GM19468 (cell line): ENCODE results near the gene ANK3.
"Not testable (repeated sequence)": the region's sequence is repeated elsewhere in the genome, so short reads cannot be mapped to it uniquely, and the experiment has no call there.

Source experiments
- ATAC-seq: cut with Tn5 transposase; IDR thresholded peaks from one replicate; pipeline ENCODE4 v1.9.1; 2021; ENCODE audit warnings: mild to moderate bottlenecking, moderate library complexity, moderate number of reproducible peaks; ENCODE audit not compliant: unreplicated experiment; ENCODE audit errors: extremely low read depth

Gene ANK3

DNA sequence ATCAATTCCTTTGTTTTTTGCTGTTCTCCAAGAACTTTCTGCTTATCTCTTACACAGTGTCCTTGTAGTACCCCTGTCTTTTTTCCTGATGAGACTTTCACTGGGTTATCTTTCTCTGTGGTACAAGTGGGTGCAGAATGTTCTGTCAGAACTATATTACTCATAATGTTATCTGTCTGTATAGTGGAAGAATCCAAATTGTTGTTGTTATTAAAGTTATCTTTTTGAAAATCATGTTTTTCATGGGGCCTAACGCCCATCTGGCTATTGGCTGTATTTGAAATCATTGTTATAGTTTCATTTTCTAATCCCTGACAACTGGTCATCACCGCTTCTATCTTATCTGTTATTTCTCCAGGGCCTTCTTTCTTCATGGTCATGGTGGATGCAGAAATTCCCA is 320.4 kb downstream of the ANK3 start:
- no peak for ATAC-seq

DNA sequence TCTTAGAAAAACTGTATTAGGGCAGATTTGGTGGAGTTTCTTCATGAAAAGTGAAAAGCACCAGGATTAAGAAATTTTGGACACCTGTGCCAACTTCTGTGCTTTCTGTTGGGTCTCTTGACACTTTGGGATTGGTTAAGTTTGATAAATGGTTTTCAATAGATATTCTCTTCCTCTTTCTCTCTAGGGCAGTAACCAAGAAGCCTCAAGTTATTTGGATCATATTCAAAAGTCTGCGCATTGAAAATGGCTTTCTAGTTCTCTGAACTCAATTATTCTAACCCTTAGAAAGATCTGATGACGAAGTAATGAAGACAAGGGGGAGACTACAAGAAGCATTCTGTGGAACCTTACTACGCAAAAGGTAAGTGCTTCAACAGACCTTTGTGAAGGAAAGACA is 339.3 kb downstream of the ANK3 start:
- ATAC-seq, result no peak

DNA sequence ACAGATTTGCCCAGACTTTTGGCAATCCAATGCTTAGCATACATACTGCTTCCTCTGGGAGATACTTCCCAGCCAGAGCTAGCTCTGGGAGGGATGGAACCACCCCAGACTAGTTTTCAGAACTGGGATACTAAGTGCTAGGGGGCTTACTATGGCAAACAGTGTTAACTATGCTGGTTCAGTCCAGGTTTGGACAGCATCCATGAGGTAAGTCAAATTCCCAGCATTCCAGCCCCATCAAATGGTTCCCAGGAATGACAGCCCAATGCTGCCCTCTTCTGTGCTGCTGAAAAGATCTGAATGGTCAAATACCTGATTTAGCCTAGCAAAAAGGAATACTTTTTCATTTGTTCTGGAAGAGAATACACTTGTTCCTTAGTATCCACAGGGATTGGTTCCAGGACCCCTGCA is 341.6 kb downstream of the ANK3 start:
- ATAC-seq, result no peak

DNA sequence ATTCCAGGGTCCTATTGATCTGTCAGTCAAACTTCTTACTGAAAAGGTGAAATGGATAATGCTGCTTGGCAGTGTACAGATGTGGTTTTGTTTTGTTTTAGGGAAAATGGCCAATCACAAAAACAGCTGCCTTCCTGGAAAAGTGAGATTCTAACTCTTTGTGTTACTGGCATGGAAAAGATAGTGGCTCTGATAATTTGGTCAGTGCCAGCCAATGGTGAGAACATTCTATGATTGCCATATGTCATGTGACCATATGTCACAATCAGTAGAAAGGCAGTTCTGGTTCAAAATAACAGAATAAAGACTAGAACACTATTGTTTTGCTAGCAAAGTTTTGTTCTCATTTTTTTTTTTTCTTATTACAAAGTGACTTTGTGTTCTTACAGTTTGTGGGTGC is 344.1 kb downstream of the ANK3 start:
- no peak for ATAC-seq

DNA sequence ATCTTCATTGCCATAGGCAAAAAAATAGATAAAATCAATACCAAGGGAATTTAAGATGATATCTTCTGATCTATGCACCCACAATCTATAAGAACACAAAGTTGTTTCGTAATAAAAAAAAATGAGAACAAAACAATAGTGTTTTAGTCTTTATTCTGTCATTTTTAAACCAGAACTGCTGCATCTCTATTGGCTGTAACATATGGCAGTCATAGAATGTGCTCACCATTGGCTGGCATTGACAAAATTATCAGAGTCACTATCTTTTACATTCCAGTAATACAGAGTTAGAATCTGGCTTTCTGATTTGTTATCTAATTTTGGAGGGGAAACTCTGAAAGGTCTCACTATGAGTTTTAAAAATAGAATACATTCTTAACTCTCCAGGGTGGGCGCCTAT is 344.7 kb downstream of the ANK3 start:
- no peak for ATAC-seq

DNA sequence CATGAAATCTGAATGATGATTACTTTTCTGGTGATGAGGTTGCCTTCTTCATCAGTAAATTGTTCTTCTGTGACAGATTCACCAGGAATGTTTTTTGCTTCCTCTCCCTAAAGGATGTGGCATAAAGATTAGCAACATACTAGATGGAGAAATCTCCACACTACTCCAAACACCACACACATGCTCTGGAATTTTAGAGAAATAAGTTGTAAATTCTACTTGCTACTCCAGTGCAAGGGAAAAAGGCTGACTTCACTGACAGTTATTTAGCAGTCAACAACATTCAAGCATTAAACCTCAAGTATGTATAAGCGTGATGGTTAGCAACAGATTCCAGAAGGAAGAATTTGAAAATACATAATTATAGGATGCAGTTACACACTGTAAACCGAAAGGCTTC is 345.4 kb downstream of the ANK3 start:
- ATAC-seq, result no peak

DNA sequence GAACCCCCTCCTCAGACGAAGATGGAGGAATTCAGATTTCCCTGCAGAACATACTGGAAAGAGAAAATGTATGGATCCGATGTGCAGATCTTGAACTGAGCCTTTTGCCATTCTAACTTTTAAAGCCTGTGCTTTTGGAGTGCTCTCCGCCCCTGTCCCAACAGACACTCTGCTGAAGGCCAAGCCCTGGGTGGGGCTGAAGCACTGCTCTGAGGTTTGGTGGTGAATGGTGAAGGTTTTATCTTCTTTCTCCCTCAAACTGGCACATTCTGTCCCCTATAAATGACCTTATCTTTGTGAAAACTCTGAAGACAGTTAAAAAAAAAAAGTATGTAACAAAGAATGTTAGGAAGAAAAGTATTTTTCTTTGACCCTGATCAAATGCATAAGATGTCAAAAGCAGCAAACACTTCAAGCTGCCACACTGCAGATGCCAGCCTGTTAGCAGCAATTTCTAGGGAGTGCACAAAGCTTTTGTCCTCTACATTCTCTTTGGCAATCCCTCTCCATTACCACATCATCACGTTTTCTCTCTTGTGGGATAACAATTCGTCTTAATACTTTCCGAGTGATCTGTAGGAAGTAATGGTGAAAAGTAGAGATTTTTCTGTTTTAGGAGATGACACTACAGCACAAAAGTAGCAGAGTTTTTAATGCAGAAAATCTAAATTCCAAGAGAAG is 346.0 kb downstream of the ANK3 start:
- no peak for ATAC-seq

DNA sequence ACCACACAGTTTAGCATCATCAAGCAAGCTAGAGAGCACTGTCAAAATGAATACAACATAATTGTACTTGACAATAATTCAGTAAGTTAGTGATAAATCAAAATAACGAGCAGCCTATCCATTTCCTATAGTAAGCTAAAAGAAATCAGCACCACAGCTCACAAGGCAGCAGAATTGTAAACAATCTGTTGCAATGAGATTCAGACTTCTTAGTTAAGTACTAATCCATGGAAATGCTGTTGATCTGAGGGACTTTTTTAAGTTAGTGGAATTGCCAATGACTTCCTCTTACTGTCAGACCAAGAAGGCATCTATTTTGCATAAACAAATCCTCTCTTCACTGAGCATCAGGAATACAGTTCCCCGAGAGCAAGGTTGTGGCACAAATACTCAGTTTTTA is 346.8 kb downstream of the ANK3 start:
- no peak for ATAC-seq

DNA sequence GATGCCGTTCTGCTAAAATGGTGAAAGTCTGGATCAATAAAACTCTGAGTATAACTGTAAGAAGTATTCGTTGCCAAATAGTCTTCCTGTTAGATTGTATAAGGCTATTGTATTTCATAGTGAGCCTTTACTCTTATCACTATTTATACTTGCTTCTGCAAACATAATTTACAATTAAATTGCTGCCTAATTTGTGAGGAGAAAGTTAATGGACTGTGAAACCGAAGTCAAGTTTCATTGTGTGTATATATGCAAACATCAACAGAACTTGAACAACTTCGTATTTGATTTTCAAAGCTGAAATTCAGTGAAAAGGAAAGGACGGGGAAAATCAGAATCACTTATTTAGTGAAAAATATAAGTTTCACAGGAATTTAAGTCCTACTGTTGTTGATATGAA is 347.4 kb downstream of the ANK3 start:
- no peak for ATAC-seq

DNA sequence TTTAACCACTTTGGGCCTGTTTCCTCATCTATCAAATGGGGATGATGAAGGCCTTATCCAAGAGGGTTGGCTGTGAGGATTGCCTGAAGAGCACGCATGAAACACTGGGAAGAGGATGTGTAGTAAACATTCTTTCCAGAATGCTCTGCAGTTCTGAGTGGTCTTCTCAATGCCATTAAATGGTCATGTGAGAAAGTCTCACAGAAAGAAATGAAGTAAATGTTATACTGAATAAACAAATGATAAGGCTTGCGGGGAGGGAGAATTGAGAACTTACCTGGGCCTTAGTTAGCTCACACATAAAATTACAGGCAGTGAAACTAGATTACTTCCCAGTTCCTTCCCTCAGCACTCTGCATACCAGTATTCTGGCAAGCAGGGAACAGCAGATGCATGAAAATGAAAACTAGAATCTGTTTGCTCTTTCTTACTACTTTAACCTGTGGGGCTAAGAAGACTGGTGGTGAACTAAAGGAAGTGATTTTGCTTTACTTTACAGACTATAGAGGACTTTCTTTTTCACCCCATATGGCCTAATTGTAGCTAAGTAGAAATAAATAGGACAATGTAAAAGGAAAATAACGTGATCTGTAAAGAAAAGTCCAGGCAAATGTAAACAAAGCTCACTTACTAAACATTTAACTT is 348.1 kb downstream of the ANK3 start:
- no peak for ATAC-seq

DNA sequence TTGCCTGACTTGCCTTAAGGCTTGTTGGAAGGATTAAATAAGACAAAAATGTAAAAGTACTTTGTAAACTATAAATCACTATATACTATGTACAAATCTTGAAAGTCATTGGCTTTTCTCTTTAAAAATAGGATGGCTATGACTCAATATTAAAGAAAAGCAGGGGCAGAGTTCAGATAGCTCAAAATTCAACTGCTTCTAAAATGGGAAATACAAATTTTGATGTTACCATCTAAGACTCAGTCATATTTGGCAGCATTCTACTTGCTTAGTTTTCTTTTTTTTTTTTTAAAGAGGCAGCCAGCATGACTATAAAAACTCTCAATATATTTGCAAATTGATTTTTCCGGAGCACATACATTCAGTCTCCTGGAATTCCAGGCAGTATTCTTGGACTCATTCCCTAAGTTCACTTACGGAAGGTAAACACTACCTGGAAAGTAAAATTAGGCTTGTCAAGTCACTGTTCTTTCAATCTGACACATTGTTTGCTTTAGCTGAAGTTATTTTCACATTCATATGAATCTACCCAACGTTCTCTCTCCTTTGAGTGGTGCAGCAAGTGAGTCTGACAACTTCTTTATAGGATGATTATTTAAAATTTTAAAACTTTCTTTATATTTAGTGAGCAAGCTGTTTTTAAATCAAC is 349.5 kb downstream of the ANK3 start:
- no peak for ATAC-seq

DNA sequence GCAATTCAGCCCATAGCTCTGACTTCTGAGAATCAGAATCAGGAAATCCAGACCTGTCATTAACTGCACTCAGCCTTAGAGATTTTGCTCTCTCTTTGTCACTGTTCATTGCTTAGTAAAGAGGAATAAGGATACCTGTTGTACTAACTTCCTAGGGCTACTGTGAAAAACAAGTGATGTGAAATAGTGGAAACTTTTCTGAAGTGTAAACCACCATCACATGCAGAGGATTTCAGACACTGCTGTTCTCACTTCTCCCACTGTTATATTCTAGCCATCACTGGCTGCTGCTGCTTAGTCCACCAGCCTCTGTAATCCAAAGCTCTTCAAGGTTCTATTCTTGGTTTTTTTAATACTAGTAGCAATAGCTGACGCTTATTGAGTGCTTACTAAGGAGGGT is 353.7 kb downstream of the ANK3 start:
- peak; percentile 23 for ATAC-seq

DNA sequence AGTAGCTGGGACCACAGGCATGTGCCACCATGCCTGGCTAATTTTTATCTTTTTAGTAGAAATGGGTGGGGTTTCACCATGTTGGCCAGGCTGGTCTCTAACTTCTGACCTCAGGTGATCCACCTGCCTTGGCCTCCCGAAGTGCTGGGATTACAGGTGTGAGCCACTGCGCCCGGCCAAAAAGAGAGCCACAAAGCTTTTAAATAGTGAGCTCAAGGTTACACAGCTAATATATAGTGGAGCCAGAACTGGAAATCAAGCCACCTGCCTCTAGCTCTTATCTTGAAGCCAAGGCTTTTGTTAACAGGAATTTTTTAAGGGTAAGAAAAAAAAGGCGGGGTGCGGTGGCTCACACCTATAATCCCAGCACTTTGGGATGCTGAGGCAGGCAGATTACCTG is 354.3 kb downstream of the ANK3 start:
- ATAC-seq, result not testable (repeated sequence)

DNA sequence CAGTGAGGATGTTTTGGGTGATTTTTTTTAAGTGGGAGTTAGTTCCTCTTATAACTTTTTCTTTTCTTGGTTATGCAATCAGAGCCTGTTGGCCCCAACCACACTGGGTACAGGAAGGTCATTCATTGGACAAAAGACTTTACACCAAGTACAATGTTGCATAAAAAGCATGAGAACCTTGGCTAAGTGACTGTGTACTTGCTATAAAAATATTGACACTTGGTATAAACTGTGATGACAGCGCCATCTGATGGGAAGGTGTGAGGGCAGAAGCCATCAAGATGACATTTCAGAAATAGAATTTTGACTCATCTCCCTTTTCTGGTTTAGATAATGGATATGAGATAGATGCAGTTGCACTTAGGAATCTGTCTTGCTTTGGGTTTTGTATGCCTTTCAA is 357.0 kb downstream of the ANK3 start:
- ATAC-seq, result peak; percentile 38

DNA sequence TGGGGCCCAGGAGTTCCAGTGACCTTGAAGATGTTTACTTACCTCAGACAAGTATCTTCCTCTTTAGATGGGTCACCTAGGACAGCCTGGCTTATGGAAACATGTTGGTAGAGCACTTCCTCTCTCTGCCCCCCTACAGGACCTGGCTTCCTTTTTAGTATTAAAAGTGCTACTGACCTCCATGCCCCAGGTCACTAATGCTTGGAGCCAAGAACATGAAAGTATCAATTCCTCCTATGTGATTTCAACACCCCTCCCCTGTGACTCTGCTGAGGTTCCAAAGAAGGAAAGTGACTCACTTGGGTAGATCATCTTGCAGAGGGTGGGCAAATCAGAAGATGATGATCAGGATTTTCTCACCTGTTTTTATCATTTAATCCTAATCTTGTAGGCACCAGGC is 358.0 kb downstream of the ANK3 start:
- peak; percentile 34 for ATAC-seq

DNA sequence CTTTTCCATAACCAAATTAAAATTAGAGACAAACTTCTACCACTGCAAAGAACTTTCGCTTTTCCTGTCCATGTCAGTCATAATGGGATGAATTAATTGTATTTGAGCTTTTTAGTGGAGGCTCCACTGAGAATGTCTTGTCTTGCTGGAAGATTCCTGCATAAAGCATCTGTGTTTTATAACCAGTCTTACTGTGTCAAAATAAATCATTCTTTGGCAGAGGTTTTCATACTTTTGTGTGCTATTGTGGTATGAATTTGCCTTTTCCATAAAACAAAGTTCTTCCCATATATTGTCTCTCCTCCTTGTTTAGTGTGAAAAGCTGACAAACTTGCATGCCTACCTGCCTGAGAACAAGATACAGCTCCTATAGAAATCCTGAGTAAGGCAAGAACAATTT is 358.5 kb downstream of the ANK3 start:
- ATAC-seq, result no peak

DNA sequence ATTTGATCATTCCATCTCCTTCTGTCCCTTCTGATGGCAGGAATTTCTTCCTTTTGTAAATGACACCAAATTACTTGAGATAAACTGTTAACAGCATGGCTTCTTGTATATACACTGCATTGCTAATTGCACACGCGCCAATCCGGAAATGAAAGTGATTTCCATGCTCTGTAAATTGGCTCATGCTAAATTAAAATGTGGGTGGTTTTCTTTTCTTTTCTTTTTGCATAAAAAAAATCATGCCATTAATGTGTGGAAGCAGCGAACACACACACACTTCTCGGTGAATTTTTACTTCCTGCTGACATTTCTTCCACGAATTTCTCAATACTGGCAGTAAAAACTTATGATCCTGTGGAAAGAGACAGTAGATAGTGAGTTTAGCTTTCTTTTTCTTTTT is 360.2 kb downstream of the ANK3 start:
- ATAC-seq, result no peak

DNA sequence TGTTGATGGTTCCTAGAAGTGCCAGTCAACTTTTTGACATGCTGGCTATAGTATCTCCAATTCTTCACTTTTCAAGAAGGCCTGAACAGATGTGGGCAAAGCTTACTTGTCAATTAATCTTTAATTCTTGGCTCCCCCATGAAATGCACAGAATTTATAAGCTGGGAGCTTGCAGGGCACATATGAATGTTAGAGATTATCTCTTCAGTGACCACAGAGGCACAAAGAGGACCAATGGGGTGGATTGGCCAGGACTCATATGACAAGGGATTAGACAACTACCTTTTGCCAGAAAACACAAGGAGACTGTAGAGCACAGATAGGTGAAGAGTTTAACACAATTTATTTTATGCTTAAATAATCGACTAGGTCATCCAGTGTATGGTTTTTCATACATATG is 361.6 kb downstream of the ANK3 start:
- no peak for ATAC-seq

DNA sequence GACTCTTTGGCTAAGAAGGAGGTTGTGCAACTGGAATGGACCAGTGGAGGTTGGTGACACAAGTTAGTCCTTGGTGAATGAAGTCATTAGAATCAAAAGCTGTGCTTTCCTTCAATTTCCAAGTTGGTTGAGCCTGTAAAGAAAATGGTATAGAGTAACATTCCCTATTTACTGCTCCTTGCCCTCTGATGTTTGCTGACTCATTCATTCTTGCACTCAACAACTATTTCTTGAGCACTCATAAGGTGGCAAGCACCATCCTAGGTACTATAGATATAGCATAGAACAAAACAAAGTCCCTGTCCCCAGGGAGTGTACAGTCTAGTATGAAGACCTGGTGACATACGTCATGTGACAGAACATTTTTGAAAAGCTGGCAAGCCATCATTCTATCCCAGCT is 364.4 kb downstream of the ANK3 start:
- no peak for ATAC-seq

DNA sequence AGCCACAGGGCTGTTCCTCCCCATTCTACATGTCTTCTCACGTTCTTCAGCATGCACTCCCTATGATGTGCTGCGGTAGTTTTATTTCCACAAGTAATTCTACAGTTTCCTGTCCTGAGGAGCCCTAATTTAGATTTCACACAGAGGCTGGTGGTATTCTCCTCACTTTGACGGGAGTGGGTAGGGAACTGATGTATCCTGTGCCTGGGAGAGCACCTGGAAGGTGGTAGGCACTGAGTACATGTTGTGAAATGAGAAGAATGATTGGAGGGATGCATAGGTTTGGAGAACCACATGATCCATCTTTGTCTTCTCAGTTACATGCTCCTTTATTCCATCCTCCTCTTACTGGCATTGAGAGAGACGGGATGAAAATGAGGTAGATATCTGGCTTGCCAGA is 365.2 kb downstream of the ANK3 start:
- ATAC-seq, result no peak

DNA sequence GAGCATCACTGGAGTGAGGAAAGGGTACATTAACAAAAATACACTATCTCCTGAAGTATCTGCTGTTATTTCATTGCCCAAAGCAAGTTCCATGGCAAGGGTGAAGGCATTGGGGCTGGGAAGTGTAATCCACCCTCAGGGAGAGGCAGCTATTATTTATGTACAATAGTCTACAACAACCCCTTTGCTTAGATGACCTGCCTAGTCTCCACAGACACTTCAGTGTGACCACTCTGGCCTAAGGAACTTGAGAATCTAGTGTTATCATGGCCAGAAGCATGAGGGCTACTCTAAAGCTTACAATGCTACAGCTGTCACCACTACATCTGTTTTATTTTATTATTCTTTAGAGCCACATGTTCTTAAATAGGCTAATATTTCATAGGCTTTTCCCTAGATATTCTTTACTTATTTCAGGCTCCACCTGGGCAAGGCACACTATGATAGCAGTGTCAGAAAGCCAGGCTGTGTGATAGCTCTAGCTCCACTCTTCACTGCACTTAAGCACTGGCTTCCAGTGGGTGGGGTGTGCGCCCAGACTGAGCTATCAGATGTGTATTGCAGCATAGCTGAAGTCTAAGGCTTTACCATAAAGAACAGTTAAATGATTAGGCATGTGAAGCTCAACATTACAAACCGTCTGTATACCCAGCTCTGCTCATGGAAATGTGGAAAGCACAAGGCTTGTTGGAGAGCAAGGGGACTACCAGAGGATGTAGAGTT is 366.4 kb downstream of the ANK3 start:
- no peak for ATAC-seq
